GM23338 (cell line): ENCODE data around the gene XPO4. TPM values are rescaled to one million over a fixed set of nuclear protein-coding genes. Genes with fewer than 3 reads are reported as not detected.

Source experiments
- ATAC-seq: fragments of 200-7000 bp; cut with Tn5 transposase; 3 replicates; pipeline ENCODE4 v1.9.1; 2020
- DNase-seq: peaks from one replicate; pipeline ENCODE4 v3.0.0-alpha.2; 2015; ENCODE audit warnings: low spot score
- H2AFZ ChIP-seq: fragments of 200-600 bp; sonication (generic); 2 replicates; pipeline ENCODE4 v1.8.0; 2016; ENCODE audit warnings: antibody characterized with exemption, mild to moderate bottlenecking, moderate library complexity
- H3F3A ChIP-seq: fragments of 200-600 bp; sonication (generic); replicated peaks from 2 replicates; pipeline ENCODE4 v1.8.0; 2017; ENCODE audit warnings: antibody characterized with exemption, mixed run types, low read depth
- H3K27ac ChIP-seq: fragments of 200-600 bp; sonication (generic); 2 replicates; pipeline ENCODE4 v1.6.1; 2016; ENCODE audit warnings: low read depth
- H3K27me3 ChIP-seq: fragments of 200-600 bp; sonication (generic); 2 replicates; pipeline ENCODE4 v1.8.0; 2016; ENCODE audit warnings: mild to moderate bottlenecking, mixed run types, moderate library complexity; ENCODE audit not compliant: insufficient read depth
- H3K36me3 ChIP-seq: fragments of 200-600 bp; sonication (generic); 2 replicates; pipeline ENCODE4 v1.8.0; 2016; ENCODE audit warnings: mild to moderate bottlenecking; ENCODE audit not compliant: insufficient read depth
- H3K4me1 ChIP-seq: fragments of 200-600 bp; sonication (generic); 2 replicates; pipeline ENCODE4 v1.8.0; 2016; ENCODE audit warnings: mild to moderate bottlenecking, moderate library complexity; ENCODE audit not compliant: insufficient read depth
- H3K4me2 ChIP-seq: fragments of 200-600 bp; sonication (generic); 2 replicates; pipeline ENCODE4 v1.7.1; 2017; ENCODE audit warnings: mixed run types
- H3K4me3 ChIP-seq: fragments of 200-600 bp; sonication (generic); 2 replicates; pipeline ENCODE4 v1.6.1; 2016; ENCODE audit warnings: mixed run types
- H3K79me2 ChIP-seq: fragments of 200-600 bp; sonication (generic); replicated peaks from 2 replicates; pipeline ENCODE4 v1.8.0; 2017; ENCODE audit warnings: mild to moderate bottlenecking; ENCODE audit not compliant: insufficient read depth
- H3K9me2 ChIP-seq: fragments of 200-600 bp; sonication (generic); 2 replicates; pipeline ENCODE4 v1.8.0; 2017; ENCODE audit not compliant: insufficient read depth
- H4K20me1 ChIP-seq: fragments of 200-600 bp; sonication (generic); replicated peaks from 2 replicates; pipeline ENCODE4 v1.8.0; 2017; ENCODE audit warnings: mild to moderate bottlenecking; ENCODE audit not compliant: insufficient read depth
- H3K27ac Mint-ChIP-seq: 2 replicates; pipeline ENCODE4 v1.8.0; 2020; ENCODE audit warnings: inconsistent platforms, mild to moderate bottlenecking, moderate library complexity, mixed read lengths
- H3K27me3 Mint-ChIP-seq: 3 replicates; pipeline ENCODE4 v1.8.0; 2022; ENCODE audit warnings: low read depth, mild to moderate bottlenecking, moderate library complexity, mixed read lengths, inconsistent platforms; ENCODE audit not compliant: insufficient read depth, poor library complexity
- H3K36me3 Mint-ChIP-seq: 3 replicates; pipeline ENCODE4 v1.8.0; 2021; ENCODE audit warnings: low read depth, mild to moderate bottlenecking, inconsistent platforms, moderate library complexity, mixed read lengths
- H3K4me1 Mint-ChIP-seq: 3 replicates; pipeline ENCODE4 v1.8.0; 2020; ENCODE audit warnings: mild to moderate bottlenecking, inconsistent platforms, mixed read lengths
- H3K4me3 Mint-ChIP-seq: 3 replicates; pipeline ENCODE4 v1.8.0; 2021; ENCODE audit warnings: moderate library complexity, mild to moderate bottlenecking, inconsistent platforms, mixed read lengths
- H3K9me3 Mint-ChIP-seq: 3 replicates; pipeline ENCODE4 v1.8.0; 2020; ENCODE audit warnings: moderate library complexity, mild to moderate bottlenecking, inconsistent platforms, mixed read lengths
- CREB1 ChIP-seq: fragments of 250-450 bp; sonication (Bioruptor Pico); IDR thresholded peaks from 2 replicates; pipeline ENCODE4 v1.5.0; 2020; ENCODE audit warnings: low read depth, mild to moderate bottlenecking, moderate library complexity
- CTCF ChIP-seq, 2 experiments: fragments of 200-600 bp in 1 of 2; sonication (generic) in 1 of 2; conservative IDR thresholded peaks; 2 replicates each; pipeline versions ENCODE4 v1.5.1 to v1.6.1; 2016 to 2017; ENCODE audit warnings: antibody characterized with exemption in 2 of 2, low read depth in 2 of 2, mild to moderate bottlenecking in 2 of 2, moderate library complexity in 1 of 2
- ETS1 ChIP-seq: IDR thresholded peaks from 2 replicates; pipeline ENCODE4 v1.6.1; 2016; ENCODE audit warnings: antibody characterized with exemption
- EZH2 ChIP-seq: fragments of 200-600 bp; sonication (generic); IDR thresholded peaks from one replicate; pipeline ENCODE4 v1.8.0; 2017; ENCODE audit warnings: antibody characterized with exemption, mild to moderate bottlenecking, low read depth; ENCODE audit not compliant: unreplicated experiment
- EZH2phosphoT487 ChIP-seq: fragments of 200-600 bp; sonication (generic); IDR thresholded peaks from one replicate; pipeline ENCODE4 v1.8.1; 2018; ENCODE audit warnings: antibody characterized with exemption; ENCODE audit not compliant: unreplicated experiment
- JUNB ChIP-seq: IDR thresholded peaks from one replicate; pipeline ENCODE4 v1.6.1; 2016; ENCODE audit warnings: antibody characterized with exemption; ENCODE audit not compliant: unreplicated experiment
- POLR2AphosphoS5 ChIP-seq: IDR thresholded peaks from 2 replicates; pipeline ENCODE4 v1.6.1; 2016; ENCODE audit warnings: antibody characterized with exemption, low read depth
- REST ChIP-seq: IDR thresholded peaks from one replicate; pipeline ENCODE4 v1.6.1; 2018; ENCODE audit warnings: antibody characterized with exemption; ENCODE audit not compliant: unreplicated experiment
- STAT1 ChIP-seq: IDR thresholded peaks from one replicate; pipeline ENCODE4 v1.6.1; 2016; ENCODE audit warnings: antibody characterized with exemption; ENCODE audit not compliant: unreplicated experiment
- ZNF114 ChIP-seq: fragments of 250-450 bp; sonication (Bioruptor Pico); IDR thresholded peaks from 2 replicates; pipeline ENCODE4 v1.5.0; 2020; ENCODE audit warnings: mild to moderate bottlenecking, moderate library complexity
- ZNF331 ChIP-seq: fragments of 250-450 bp; sonication (Bioruptor Pico); IDR thresholded peaks from 2 replicates; pipeline ENCODE4 v1.5.0; 2020; ENCODE audit warnings: low read depth, mild to moderate bottlenecking, moderate library complexity
- polyA plus RNA-seq: library from polyadenylated mRNA; unstranded; fragments of >200 nt; fragmentation: Nextera tagmentation; extraction: Ambion mirVana; gene quantifications from 2 replicates; pipeline ENCODE4 v1.2.1, GENCODE V29; 2016
- total RNA-seq: library from RNA; depleted of rRNA; stranded (reverse); fragments of >200 nt; shearing (Covaris generic); gene quantifications from 2 replicates; pipeline ENCODE4 v1.2.3, GENCODE V29; 2014

XPO4 gene
- total and polyA plus RNA-seq, 2 experiments from 2014 or later, result 14.1 to 57.8 TPM

GRCh38 chr13:20780317-20780716 is 122.2 kb downstream of the XPO4 start:
- no peaks in the 10 kb centered on the region for H3K9me3 Mint-ChIP-seq
- H3K36me3 ChIP-seq, result peaks cover 5% of the 10 kb centered on the region; the same call in 1 of the 2 replicates
- no peaks in the 10 kb centered on the region for H4K20me1 ChIP-seq
- no peak for TF ChIP-seq ZNF114
- no peak for TF ChIP-seq JUNB
- no peaks in the 10 kb centered on the region for H3F3A ChIP-seq
- H2AFZ ChIP-seq, result no peak overlapping the region
- H3K9me2 ChIP-seq, result no peaks in the 10 kb centered on the region
- no peak for DNase-seq
- no peaks in the 10 kb centered on the region for H3K27me3 ChIP-seq
- peaks cover 21% of the 10 kb centered on the region for H3K36me3 Mint-ChIP-seq
- no peak overlapping the region for H3K4me3 ChIP-seq
- no peaks in the 10 kb centered on the region for H3K79me2 ChIP-seq
- H3K4me3 Mint-ChIP-seq, result no peak overlapping the region
- H3K27ac Mint-ChIP-seq, result no peak overlapping the region
- no peaks in the 10 kb centered on the region for H3K4me1 Mint-ChIP-seq
- H3K4me1 ChIP-seq, result no peaks in the 10 kb centered on the region
- H3K4me2 ChIP-seq, result no peak overlapping the region
- no peak for ATAC-seq
- H3K27me3 Mint-ChIP-seq, result peaks cover 3% of the 10 kb centered on the region
- H3K27ac ChIP-seq, result no peak overlapping the region

- H2AFZ ChIP-seq, result no peak overlapping the region
- ATAC-seq (peak; percentile 57; the same call in 2 of the 3 replicates), DNase-seq (peak; percentile 37)
- no peaks in the 10 kb centered on the region for H3K27me3 ChIP-seq
- no peaks in the 10 kb centered on the region for H3K9me2 ChIP-seq
- H3F3A ChIP-seq, result no peaks in the 10 kb centered on the region
- H3K27ac ChIP-seq, result no peak overlapping the region
- no peaks in the 10 kb centered on the region for H4K20me1 ChIP-seq
- no peaks in the 10 kb centered on the region for H3K79me2 ChIP-seq
- no peak overlapping the region for H3K4me3 ChIP-seq
- H3K4me1 ChIP-seq, result no peaks in the 10 kb centered on the region
- Mint-ChIP-seq H3K36me3 (peaks cover 21% of the 10 kb centered on the region), H3K4me3 (no peak overlapping the region), H3K27me3 (peaks cover 3% of the 10 kb centered on the region), H3K9me3 (no peaks in the 10 kb centered on the region), H3K4me1 (no peaks in the 10 kb centered on the region), H3K27ac (no peak overlapping the region)
- H3K36me3 ChIP-seq, result peaks cover 5% of the 10 kb centered on the region; the same call in 1 of the 2 replicates
- H3K4me2 ChIP-seq, result no peak overlapping the region
- TF ChIP-seq ZNF114, result no peak
- no peak for TF ChIP-seq REST
- no peak for TF ChIP-seq EZH2
- TF ChIP-seq ZNF331 (CRISPR knock-in tag), result no peak
- TF ChIP-seq CREB1 (CRISPR knock-in tag), result no peak
- TF ChIP-seq JUNB, result no peak
- TF ChIP-seq ETS1, result no peak
- TF ChIP-seq CTCF (conservative IDR thresholded peaks at IDR 0.05; ENCODE audit: low read depth in 2 of 2), result no peak
- TF ChIP-seq STAT1, result no peak
- TF ChIP-seq EZH2phosphoT487, result no peak
- TF ChIP-seq POLR2AphosphoS5, result no peak
Observed at GRCh38 chr13:20779405-20779804, 123.1 kb downstream of the XPO4 start.
